K562 (cell line): ENCODE results near the gene MECR. TPM values are rescaled to one million over a fixed set of nuclear protein-coding genes. Genes with fewer than 3 reads are reported as not detected.

Source experiments
- BRD9 ChIP-seq: fragments of 450-650 bp; IDR thresholded peaks from 2 replicates; pipeline ENCODE4 v1.6.1; 2018; ENCODE audit warnings: low read depth; ENCODE audit not compliant: partially characterized antibody
- CCAR2 ChIP-seq: fragments of 200-400 bp; formaldehyde crosslinking; IDR thresholded peaks from 2 replicates; pipeline ENCODE4 v1.6.1; 2017; ENCODE audit warnings: mild to moderate bottlenecking, low read depth, low read length
- HDGF ChIP-seq: fragments of 450-650 bp; IDR thresholded peaks from 2 replicates; pipeline ENCODE4 v1.6.1; 2016
- KLF13 ChIP-seq: fragments of 450-650 bp; IDR thresholded peaks from 2 replicates; pipeline ENCODE4 v1.6.1; 2016; ENCODE audit warnings: missing genetic modification characterization, low read depth, mild to moderate bottlenecking, missing compliant biosample characterization, moderate library complexity, borderline replicate concordance
- NRF1 ChIP-seq, 2 experiments: fragments of 450-650 bp; IDR thresholded peaks in 1 of 2; conservative IDR thresholded peaks in 1 of 2; 2 replicates each; pipeline ENCODE4 v1.6.1; 2014; ENCODE audit warnings: mild to moderate bottlenecking in 2 of 2
- RBBP5 ChIP-seq: fragments of 200-600 bp; sonication (generic); IDR thresholded peaks from 2 replicates; pipeline ENCODE4 v1.6.1; 2012; ENCODE audit warnings: borderline replicate concordance, mild to moderate bottlenecking, low read length, control low read depth, inconsistent platforms; ENCODE audit not compliant: insufficient read depth, poor library complexity, severe bottlenecking
- SRF ChIP-seq, 2 experiments: fragments of 250-450, 450-650 bp in 1 of 2; sonication (Bioruptor Pico) in 1 of 2; sonication (generic) in 1 of 2; formaldehyde crosslinking; IDR thresholded peaks; 2 replicates each; pipeline versions ENCODE4 v1.5.0 to v1.5.1; 2020 to 2022; ENCODE audit warnings: mild to moderate bottlenecking in 1 of 2, missing genetic modification reagents in 1 of 2
- ZFP30 ChIP-seq: fragments of 250-450 bp; sonication (Bioruptor Pico); IDR thresholded peaks from 2 replicates; pipeline ENCODE4 v1.8.0; 2022; ENCODE audit warnings: moderate library complexity, mild to moderate bottlenecking, inconsistent platforms, borderline replicate concordance
- polyA plus RNA-seq, 8 experiments: library from polyadenylated mRNA; depleted of rRNA in 4 of 8; stranded (reverse) in 5 of 8; unstranded in 3 of 8; fragments of >200 nt; fragmentation: Nextera tagmentation in 2 of 8; fragmentation: Illumina TruSeq in 1 of 8; extraction: Ambion mirVana in 2 of 8; extraction: Trizol in 1 of 8; gene quantifications; 2 replicates each; pipeline versions ENCODE4 v1.2.1 to v1.2.3, GENCODE V29; 2011 to 2014; ENCODE audit warnings: inconsistent platforms in 1 of 8, missing spikeins in 1 of 8
- total RNA-seq, 7 experiments: library from RNA; depleted of rRNA in 6 of 7; stranded (reverse); fragments of >200 nt in 6 of 7; fragmentation: Illumina TruSeq in 2 of 7; extraction: Trizol in 2 of 7; gene quantifications; 2 replicates each; pipeline versions ENCODE4 v1.2.1 to v1.2.3, GENCODE V29; 2011 to 2021; ENCODE audit warnings: low replicate concordance in 1 of 7
- TF ChIP-seq, protein P1 (sequence below), 3 experiments: fragments of 200-800 bp in 1 of 3; fragments of 250-450 bp in 1 of 3; fragments of 450-650 bp in 1 of 3; sonication (Bioruptor Pico) in 1 of 3; sonication (Bioruptor generic) in 1 of 3; formaldehyde crosslinking in 1 of 3; IDR thresholded peaks; 2 replicates each; pipeline versions ENCODE4 v1.6.1 to v1.8.0; 2016 to 2022; ENCODE audit warnings: mild to moderate bottlenecking in 2 of 3, missing genetic modification characterization in 2 of 3, missing compliant biosample characterization in 1 of 3, moderate library complexity in 1 of 3

MECR gene
- total and polyA plus RNA-seq, 9 of the 15 experiments (the other 6 are each of a cell fraction or from before 2014, with no cell fraction given) = 10.4 to 58.6 (median 42.9) TPM

GRCh38 chr1:29243023-29243870 is 12.5 kb upstream of the MECR start (continued):
- TF ChIP-seq, protein P1, sequence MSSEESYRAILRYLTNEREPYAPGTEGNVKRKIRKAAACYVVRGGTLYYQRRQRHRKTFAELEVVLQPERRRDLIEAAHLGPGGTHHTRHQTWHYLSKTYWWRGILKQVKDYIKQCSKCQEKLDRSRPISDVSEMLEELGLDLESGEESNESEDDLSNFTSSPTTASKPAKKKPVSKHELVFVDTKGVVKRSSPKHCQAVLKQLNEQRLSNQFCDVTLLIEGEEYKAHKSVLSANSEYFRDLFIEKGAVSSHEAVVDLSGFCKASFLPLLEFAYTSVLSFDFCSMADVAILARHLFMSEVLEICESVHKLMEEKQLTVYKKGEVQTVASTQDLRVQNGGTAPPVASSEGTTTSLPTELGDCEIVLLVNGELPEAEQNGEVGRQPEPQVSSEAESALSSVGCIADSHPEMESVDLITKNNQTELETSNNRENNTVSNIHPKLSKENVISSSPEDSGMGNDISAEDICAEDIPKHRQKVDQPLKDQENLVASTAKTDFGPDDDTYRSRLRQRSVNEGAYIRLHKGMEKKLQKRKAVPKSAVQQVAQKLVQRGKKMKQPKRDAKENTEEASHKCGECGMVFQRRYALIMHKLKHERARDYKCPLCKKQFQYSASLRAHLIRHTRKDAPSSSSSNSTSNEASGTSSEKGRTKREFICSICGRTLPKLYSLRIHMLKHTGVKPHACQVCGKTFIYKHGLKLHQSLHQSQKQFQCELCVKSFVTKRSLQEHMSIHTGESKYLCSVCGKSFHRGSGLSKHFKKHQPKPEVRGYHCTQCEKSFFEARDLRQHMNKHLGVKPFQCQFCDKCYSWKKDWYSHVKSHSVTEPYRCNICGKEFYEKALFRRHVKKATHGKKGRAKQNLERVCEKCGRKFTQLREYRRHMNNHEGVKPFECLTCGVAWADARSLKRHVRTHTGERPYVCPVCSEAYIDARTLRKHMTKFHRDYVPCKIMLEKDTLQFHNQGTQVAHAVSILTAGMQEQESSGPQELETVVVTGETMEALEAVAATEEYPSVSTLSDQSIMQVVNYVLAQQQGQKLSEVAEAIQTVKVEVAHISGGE (CRISPR knock-in tag; IDR thresholded peaks at IDR 0.05) = no peak
- TF ChIP-seq KLF13 (tag) = no peak
- TF ChIP-seq SRF (CRISPR knock-in tag; IDR thresholded peaks at IDR 0.05) = no peak
- TF ChIP-seq NRF1 (conservative IDR thresholded peaks at IDR 0.05 in 1 of 2, IDR thresholded peaks at IDR 0.05 in 1 of 2) = no peak
- no peak for TF ChIP-seq BRD9
- TF ChIP-seq HDGF = no peak
- TF ChIP-seq RBBP5 = no peak
- TF ChIP-seq CCAR2 = no peak
- no peak for TF ChIP-seq ZFP30 (CRISPR knock-in tag)
